Naive B cell (primary cell): ENCODE measurements around the gene BLOC1S1. TPM values are rescaled to one million over a fixed set of nuclear protein-coding genes. Genes with fewer than 3 reads are reported as not detected.

Experiments
- ATAC-seq, 2 donors: fragments of 150-1000 bp; cut with Tn5 transposase; 2 replicates each; pipeline ENCODE4 v1.10.0; 2021; ENCODE audit warnings: low read depth in 2 of 2, mild to moderate bottlenecking in 2 of 2, moderate library complexity in 2 of 2
- DNase-seq: peaks from one replicate; pipeline ENCODE4 v3.0.0; 2022
- H3K27ac Mint-ChIP-seq, 6 donors: one replicate each; pipeline ENCODE4 v1.8.0; 2020 to 2022; ENCODE audit warnings: mild to moderate bottlenecking in 6 of 6, mixed read lengths in 6 of 6, moderate library complexity in 5 of 6, inconsistent platforms in 2 of 6
- H3K27me3 Mint-ChIP-seq, 3 donors: one replicate each; pipeline ENCODE4 v1.8.0; 2021 to 2022; ENCODE audit warnings: mixed read lengths in 3 of 3, mild to moderate bottlenecking in 1 of 3
- H3K36me3 Mint-ChIP-seq, 2 donors: one replicate each; pipeline ENCODE4 v1.8.0; 2020 to 2022; ENCODE audit warnings: mixed read lengths in 2 of 2, inconsistent platforms in 1 of 2, mild to moderate bottlenecking in 1 of 2
- H3K4me1 Mint-ChIP-seq, 3 donors: one replicate each; pipeline ENCODE4 v1.8.0; 2020 to 2022; ENCODE audit warnings: mixed read lengths in 3 of 3, inconsistent platforms in 1 of 3, mild to moderate bottlenecking in 1 of 3, moderate library complexity in 1 of 3
- H3K4me3 Mint-ChIP-seq, 8 donors: one replicate each; pipeline ENCODE4 v1.8.0; 2020 to 2022; ENCODE audit warnings: mild to moderate bottlenecking in 8 of 8, mixed read lengths in 8 of 8, moderate library complexity in 8 of 8, inconsistent platforms in 2 of 8
- H3K9me3 Mint-ChIP-seq, 7 donors: one replicate each; pipeline ENCODE4 v1.8.0; 2020 to 2022; ENCODE audit warnings: mixed read lengths in 7 of 7, mild to moderate bottlenecking in 5 of 7, inconsistent platforms in 2 of 7, moderate library complexity in 1 of 7
- polyA plus RNA-seq, 6 donors: library from polyadenylated mRNA; unstranded; fragments of 300-500 nt; fragmentation: Illumina TruSeq; gene quantifications; one replicate each; pipeline ENCODE4 v1.2.3, GENCODE V29; 2021; ENCODE audit warnings: low read depth in 6 of 6

BLOC1S1 gene
- polyA plus RNA-seq, 6 donors from 2014 or later: 152 to 259 (median 180) TPM

GRCh38 chr12:55720071-55720564 lies 4.3 kb downstream of the BLOC1S1 start, which contains the start of gene RDH5:
Gene RDH5, plus strand, starts transcription at chr12:55720393. Its CDS starts 792 bp downstream, at chr12:55721185.
- Mint-ChIP-seq H3K27ac (no peak within 1 kb of the TSS), H3K4me1 (peaks cover 33 to 50% (median 45%) of the 10 kb centered on the region in 3 donors), H3K36me3 (no peaks in the 10 kb centered on the region), H3K27me3 (no peaks in the 10 kb centered on the region), H3K4me3 (peak within 1 kb of the TSS in 4 of 8 donors; percentile 15 to 59 (median 34)), H3K9me3 (no peaks in the 10 kb centered on the region)
- ATAC-seq (no peak), DNase-seq (no peak)

GRCh38 chr12:55720894-55721444 lies 5.1 kb downstream of the BLOC1S1 start:
- Mint-ChIP-seq H3K9me3 (no peaks in the 10 kb centered on the region), H3K4me1 (peaks cover 26 to 50% (median 45%) of the 10 kb centered on the region in 3 donors), H3K27ac (no peak overlapping the region), H3K4me3 (peak overlapping the region in 1 of 8 donors; percentile 59), H3K27me3 (no peaks in the 10 kb centered on the region), H3K36me3 (no peaks in the 10 kb centered on the region)
- DNase-seq: no peak
- no peak for ATAC-seq

GRCh38 chr12:55721601-55722213 lies 5.9 kb downstream of the BLOC1S1 start:
- no peaks in the 10 kb centered on the region for H3K9me3 Mint-ChIP-seq
- no peaks in the 10 kb centered on the region for H3K36me3 Mint-ChIP-seq
- ATAC-seq: no peak
- peak overlapping the region in 2 of 6 donors; percentile 15 to 47 for H3K27ac Mint-ChIP-seq
- H3K27me3 Mint-ChIP-seq: no peaks in the 10 kb centered on the region
- H3K4me3 Mint-ChIP-seq: peak overlapping the region in 1 of 8 donors; percentile 53
- peaks cover 28 to 46% (median 45%) of the 10 kb centered on the region in 3 donors for H3K4me1 Mint-ChIP-seq
- no peak for DNase-seq

- H3K36me3 Mint-ChIP-seq: no peaks in the 10 kb centered on the region
- H3K9me3 Mint-ChIP-seq: no peaks in the 10 kb centered on the region
- H3K27ac Mint-ChIP-seq: peak overlapping the region in 1 of 6 donors; percentile 84
- no peak overlapping the region for H3K4me3 Mint-ChIP-seq
- peaks cover 29 to 46% (median 45%) of the 10 kb centered on the region in 3 donors for H3K4me1 Mint-ChIP-seq
- DNase-seq (no peak), ATAC-seq (peak in 1 of 2 donors; percentile 31)
- no peaks in the 10 kb centered on the region for H3K27me3 Mint-ChIP-seq
Observed at GRCh38 chr12:55722948-55723347, 7.1 kb downstream of the BLOC1S1 start.

GRCh38 chr12:55723516-55724225 lies 7.8 kb downstream of the BLOC1S1 start:
- H3K4me1 Mint-ChIP-seq: peaks cover 22 to 40% (median 39%) of the 10 kb centered on the region in 3 donors
- H3K27ac Mint-ChIP-seq: peak overlapping the region in 2 of 6 donors; percentile 34 to 83
- no peaks in the 10 kb centered on the region for H3K9me3 Mint-ChIP-seq
- DNase-seq: no peak
- no peaks in the 10 kb centered on the region for H3K27me3 Mint-ChIP-seq
- ATAC-seq: no peak
- no peaks in the 10 kb centered on the region for H3K36me3 Mint-ChIP-seq
- H3K4me3 Mint-ChIP-seq: peak overlapping the region in 1 of 8 donors; percentile 10

- H3K27me3 Mint-ChIP-seq: no peaks in the 10 kb centered on the region
- no peaks in the 10 kb centered on the region for H3K9me3 Mint-ChIP-seq
- H3K27ac Mint-ChIP-seq: peak overlapping the region in 2 of 6 donors; percentile 2 to 65
- ATAC-seq (peak; percentile 57 to 64), DNase-seq (peak; percentile 49)
- H3K4me3 Mint-ChIP-seq: peak overlapping the region in 2 of 8 donors; percentile 17 to 63
- no peaks in the 10 kb centered on the region for H3K36me3 Mint-ChIP-seq
- peaks cover 24 to 37% (median 35%) of the 10 kb centered on the region in 3 donors for H3K4me1 Mint-ChIP-seq
Observed at GRCh38 chr12:55724226-55724939, 8.5 kb downstream of the BLOC1S1 start.

- Mint-ChIP-seq H3K9me3 (no peaks in the 10 kb centered on the region), H3K4me1 (peaks cover 30 to 42% (median 40%) of the 10 kb centered on the region in 3 donors), H3K27ac (peak overlapping the region in 1 of 6 donors; percentile 65), H3K4me3 (peak overlapping the region in 2 of 8 donors; percentile 17 to 81), H3K36me3 (no peaks in the 10 kb centered on the region), H3K27me3 (no peaks in the 10 kb centered on the region)
- ATAC-seq (no peak), DNase-seq (no peak)
Observed at GRCh38 chr12:55724940-55725309, 9.1 kb downstream of the BLOC1S1 start.

- no peaks in the 10 kb centered on the region for H3K36me3 Mint-ChIP-seq
- no peaks in the 10 kb centered on the region for H3K9me3 Mint-ChIP-seq
- no peaks in the 10 kb centered on the region for H3K27me3 Mint-ChIP-seq
- H3K4me3 Mint-ChIP-seq: peak overlapping the region in 2 of 8 donors; percentile 70 to 81
- H3K27ac Mint-ChIP-seq: no peak overlapping the region
- ATAC-seq (no peak), DNase-seq (no peak)
- peaks cover 36 to 48% (median 47%) of the 10 kb centered on the region in 3 donors for H3K4me1 Mint-ChIP-seq
Observed at GRCh38 chr12:55725556-55725955, 9.7 kb downstream of the BLOC1S1 start.

- Mint-ChIP-seq H3K27ac (peak overlapping the region in 2 of 6 donors; percentile 29 to 90), H3K4me1 (peaks cover 40 to 52% (median 50%) of the 10 kb centered on the region in 3 donors), H3K36me3 (no peaks in the 10 kb centered on the region), H3K27me3 (no peaks in the 10 kb centered on the region), H3K9me3 (no peaks in the 10 kb centered on the region), H3K4me3 (peak overlapping the region; percentile 79 to 95 (median 86))
- DNase-seq (no peak), ATAC-seq (no peak)
Observed at GRCh38 chr12:55726971-55727370, 11.1 kb downstream of the BLOC1S1 start.

GRCh38 chr12:55727643-55728185 lies 11.9 kb downstream of the BLOC1S1 start:
- no peak for ATAC-seq
- Mint-ChIP-seq H3K27me3 (no peaks in the 10 kb centered on the region), H3K4me3 (peak overlapping the region; percentile 79 to 95 (median 86)), H3K9me3 (no peaks in the 10 kb centered on the region), H3K4me1 (peaks cover 40 to 57% (median 50%) of the 10 kb centered on the region in 3 donors), H3K27ac (peak overlapping the region in 4 of 6 donors; percentile 29 to 90 (median 64)), H3K36me3 (no peaks in the 10 kb centered on the region)
- no peak for DNase-seq

- ATAC-seq: peak; percentile 9 to 16
- H3K4me3 Mint-ChIP-seq: peak overlapping the region; percentile 79 to 95 (median 88)
- H3K27me3 Mint-ChIP-seq: no peaks in the 10 kb centered on the region
- no peak overlapping the region for H3K27ac Mint-ChIP-seq
- no peaks in the 10 kb centered on the region for H3K36me3 Mint-ChIP-seq
- H3K4me1 Mint-ChIP-seq: peaks cover 40 to 55% (median 50%) of the 10 kb centered on the region in 3 donors
- no peak for DNase-seq
- no peaks in the 10 kb centered on the region for H3K9me3 Mint-ChIP-seq
Observed at GRCh38 chr12:55728186-55728938, 12.5 kb downstream of the BLOC1S1 start.
